Liver (tissue), 3 donors: Measurements from ENCODE around the gene NAA16.

Experiments
- FOXA1 ChIP-seq: IDR thresholded peaks from 2 replicates; pipeline ENCODE4 v1.6.1; 2016; ENCODE audit warnings: antibody characterized with exemption
- JUND ChIP-seq, 2 donors: IDR thresholded peaks; 2 replicates each; pipeline ENCODE4 v1.6.1; 2016; ENCODE audit warnings: antibody characterized with exemption in 2 of 2
- RXRA ChIP-seq, 2 donors: IDR thresholded peaks; 2 replicates each; pipeline ENCODE4 v1.6.1; 2017 to 2018; ENCODE audit warnings: antibody characterized with exemption in 2 of 2, mild to moderate bottlenecking in 1 of 2
- SP1 ChIP-seq: IDR thresholded peaks from 2 replicates; pipeline ENCODE4 v1.6.1; 2018; ENCODE audit warnings: antibody characterized with exemption, mild to moderate bottlenecking
- TAF1 ChIP-seq: conservative IDR thresholded peaks from 2 replicates; pipeline ENCODE4 v1.6.1; 2016; ENCODE audit warnings: antibody characterized with exemption, mild to moderate bottlenecking
- YY1 ChIP-seq: IDR thresholded peaks from 2 replicates; pipeline ENCODE4 v1.6.1; 2016; ENCODE audit warnings: antibody characterized with exemption, mild to moderate bottlenecking
- TF ChIP-seq, protein P1 (sequence below): fragments of 150-350 bp; IDR thresholded peaks from 2 replicates; pipeline ENCODE4 v1.5.1; 2017; ENCODE audit warnings: improper control_type of control experiment, low read depth, low read length; ENCODE audit not compliant: missing input control
- TF ChIP-seq, protein P2 (sequence below): IDR thresholded peaks from 2 replicates; pipeline ENCODE4 v1.6.1; 2016; ENCODE audit warnings: antibody characterized with exemption
- TF ChIP-seq, protein P3 (sequence below): IDR thresholded peaks from 2 replicates; pipeline ENCODE4 v1.6.1; 2016; ENCODE audit warnings: antibody characterized with exemption, mild to moderate bottlenecking
- donor health status: healthy.
- donor health status: healthy.

DNA sequence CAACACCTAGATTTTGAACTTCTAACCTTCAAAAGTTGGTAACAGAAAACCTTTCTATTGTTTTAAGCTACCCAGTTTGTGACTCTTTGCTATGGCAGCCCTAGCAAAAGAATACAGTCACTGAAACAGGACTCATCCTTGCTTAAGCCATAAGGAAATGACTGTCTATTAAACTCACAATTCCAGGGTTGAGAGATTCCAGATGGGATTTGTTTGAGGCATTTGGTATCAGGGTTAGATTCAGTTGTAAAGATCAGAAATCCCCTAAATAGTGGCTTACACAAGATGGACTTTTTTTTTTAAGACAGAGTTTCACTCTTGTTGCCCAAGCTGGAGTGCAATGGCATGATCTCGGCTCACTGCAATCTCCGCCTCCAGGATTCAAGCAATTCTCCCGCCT, 105.2 kb downstream of the NAA16 start:
- TF ChIP-seq, protein P1, sequence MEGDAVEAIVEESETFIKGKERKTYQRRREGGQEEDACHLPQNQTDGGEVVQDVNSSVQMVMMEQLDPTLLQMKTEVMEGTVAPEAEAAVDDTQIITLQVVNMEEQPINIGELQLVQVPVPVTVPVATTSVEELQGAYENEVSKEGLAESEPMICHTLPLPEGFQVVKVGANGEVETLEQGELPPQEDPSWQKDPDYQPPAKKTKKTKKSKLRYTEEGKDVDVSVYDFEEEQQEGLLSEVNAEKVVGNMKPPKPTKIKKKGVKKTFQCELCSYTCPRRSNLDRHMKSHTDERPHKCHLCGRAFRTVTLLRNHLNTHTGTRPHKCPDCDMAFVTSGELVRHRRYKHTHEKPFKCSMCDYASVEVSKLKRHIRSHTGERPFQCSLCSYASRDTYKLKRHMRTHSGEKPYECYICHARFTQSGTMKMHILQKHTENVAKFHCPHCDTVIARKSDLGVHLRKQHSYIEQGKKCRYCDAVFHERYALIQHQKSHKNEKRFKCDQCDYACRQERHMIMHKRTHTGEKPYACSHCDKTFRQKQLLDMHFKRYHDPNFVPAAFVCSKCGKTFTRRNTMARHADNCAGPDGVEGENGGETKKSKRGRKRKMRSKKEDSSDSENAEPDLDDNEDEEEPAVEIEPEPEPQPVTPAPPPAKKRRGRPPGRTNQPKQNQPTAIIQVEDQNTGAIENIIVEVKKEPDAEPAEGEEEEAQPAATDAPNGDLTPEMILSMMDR, result no peak
- TF ChIP-seq JUND (IDR thresholded peaks at IDR 0.05), result no peak
- no peak for TF ChIP-seq SP1
- no peak for TF ChIP-seq RXRA (IDR thresholded peaks at IDR 0.05)
- no peak for TF ChIP-seq TAF1
- TF ChIP-seq, protein P2, sequence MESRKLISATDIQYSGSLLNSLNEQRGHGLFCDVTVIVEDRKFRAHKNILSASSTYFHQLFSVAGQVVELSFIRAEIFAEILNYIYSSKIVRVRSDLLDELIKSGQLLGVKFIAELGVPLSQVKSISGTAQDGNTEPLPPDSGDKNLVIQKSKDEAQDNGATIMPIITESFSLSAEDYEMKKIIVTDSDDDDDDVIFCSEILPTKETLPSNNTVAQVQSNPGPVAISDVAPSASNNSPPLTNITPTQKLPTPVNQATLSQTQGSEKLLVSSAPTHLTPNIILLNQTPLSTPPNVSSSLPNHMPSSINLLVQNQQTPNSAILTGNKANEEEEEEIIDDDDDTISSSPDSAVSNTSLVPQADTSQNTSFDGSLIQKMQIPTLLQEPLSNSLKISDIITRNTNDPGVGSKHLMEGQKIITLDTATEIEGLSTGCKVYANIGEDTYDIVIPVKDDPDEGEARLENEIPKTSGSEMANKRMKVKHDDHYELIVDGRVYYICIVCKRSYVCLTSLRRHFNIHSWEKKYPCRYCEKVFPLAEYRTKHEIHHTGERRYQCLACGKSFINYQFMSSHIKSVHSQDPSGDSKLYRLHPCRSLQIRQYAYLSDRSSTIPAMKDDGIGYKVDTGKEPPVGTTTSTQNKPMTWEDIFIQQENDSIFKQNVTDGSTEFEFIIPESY, result no peak
- no peak for TF ChIP-seq FOXA1
- TF ChIP-seq, protein P3, sequence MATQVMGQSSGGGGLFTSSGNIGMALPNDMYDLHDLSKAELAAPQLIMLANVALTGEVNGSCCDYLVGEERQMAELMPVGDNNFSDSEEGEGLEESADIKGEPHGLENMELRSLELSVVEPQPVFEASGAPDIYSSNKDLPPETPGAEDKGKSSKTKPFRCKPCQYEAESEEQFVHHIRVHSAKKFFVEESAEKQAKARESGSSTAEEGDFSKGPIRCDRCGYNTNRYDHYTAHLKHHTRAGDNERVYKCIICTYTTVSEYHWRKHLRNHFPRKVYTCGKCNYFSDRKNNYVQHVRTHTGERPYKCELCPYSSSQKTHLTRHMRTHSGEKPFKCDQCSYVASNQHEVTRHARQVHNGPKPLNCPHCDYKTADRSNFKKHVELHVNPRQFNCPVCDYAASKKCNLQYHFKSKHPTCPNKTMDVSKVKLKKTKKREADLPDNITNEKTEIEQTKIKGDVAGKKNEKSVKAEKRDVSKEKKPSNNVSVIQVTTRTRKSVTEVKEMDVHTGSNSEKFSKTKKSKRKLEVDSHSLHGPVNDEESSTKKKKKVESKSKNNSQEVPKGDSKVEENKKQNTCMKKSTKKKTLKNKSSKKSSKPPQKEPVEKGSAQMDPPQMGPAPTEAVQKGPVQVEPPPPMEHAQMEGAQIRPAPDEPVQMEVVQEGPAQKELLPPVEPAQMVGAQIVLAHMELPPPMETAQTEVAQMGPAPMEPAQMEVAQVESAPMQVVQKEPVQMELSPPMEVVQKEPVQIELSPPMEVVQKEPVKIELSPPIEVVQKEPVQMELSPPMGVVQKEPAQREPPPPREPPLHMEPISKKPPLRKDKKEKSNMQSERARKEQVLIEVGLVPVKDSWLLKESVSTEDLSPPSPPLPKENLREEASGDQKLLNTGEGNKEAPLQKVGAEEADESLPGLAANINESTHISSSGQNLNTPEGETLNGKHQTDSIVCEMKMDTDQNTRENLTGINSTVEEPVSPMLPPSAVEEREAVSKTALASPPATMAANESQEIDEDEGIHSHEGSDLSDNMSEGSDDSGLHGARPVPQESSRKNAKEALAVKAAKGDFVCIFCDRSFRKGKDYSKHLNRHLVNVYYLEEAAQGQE, result no peak
- no peak for TF ChIP-seq YY1
